Esophagus muscularis mucosa (tissue), 3 donors: ENCODE data around the gene ELFN1.

Source experiments
- POLR2A ChIP-seq: fragments of 450-650 bp; IDR thresholded peaks from one replicate; pipeline ENCODE4 v1.6.1; 2017; ENCODE audit warnings: antibody characterized with exemption, moderate library complexity, mild to moderate bottlenecking, low read depth
- TF ChIP-seq, protein P1 (sequence below), 3 experiments: fragments of 200-600 bp in 2 of 3; fragments of 450-650 bp in 1 of 3; sonication (generic) in 2 of 3; IDR thresholded peaks; one replicate each; pipeline ENCODE4 v1.5.1; 2017 to 2019; ENCODE audit warnings: antibody characterized with exemption in 3 of 3, mild to moderate bottlenecking in 2 of 3, moderate library complexity in 1 of 3

- TF ChIP-seq, protein P1, sequence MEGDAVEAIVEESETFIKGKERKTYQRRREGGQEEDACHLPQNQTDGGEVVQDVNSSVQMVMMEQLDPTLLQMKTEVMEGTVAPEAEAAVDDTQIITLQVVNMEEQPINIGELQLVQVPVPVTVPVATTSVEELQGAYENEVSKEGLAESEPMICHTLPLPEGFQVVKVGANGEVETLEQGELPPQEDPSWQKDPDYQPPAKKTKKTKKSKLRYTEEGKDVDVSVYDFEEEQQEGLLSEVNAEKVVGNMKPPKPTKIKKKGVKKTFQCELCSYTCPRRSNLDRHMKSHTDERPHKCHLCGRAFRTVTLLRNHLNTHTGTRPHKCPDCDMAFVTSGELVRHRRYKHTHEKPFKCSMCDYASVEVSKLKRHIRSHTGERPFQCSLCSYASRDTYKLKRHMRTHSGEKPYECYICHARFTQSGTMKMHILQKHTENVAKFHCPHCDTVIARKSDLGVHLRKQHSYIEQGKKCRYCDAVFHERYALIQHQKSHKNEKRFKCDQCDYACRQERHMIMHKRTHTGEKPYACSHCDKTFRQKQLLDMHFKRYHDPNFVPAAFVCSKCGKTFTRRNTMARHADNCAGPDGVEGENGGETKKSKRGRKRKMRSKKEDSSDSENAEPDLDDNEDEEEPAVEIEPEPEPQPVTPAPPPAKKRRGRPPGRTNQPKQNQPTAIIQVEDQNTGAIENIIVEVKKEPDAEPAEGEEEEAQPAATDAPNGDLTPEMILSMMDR (IDR thresholded peaks at IDR 0.05): no peak
- TF ChIP-seq POLR2A: no peak
These were observed 16.0 kb upstream of the ELFN1 start for GRCh38 chr7:1654111-1654510.
